ENCODE results near the gene NCAPD3.

NCAPD3 gene

GRCh38 chr11:134157451-134157850 lies 66.3 kb downstream of the NCAPD3 start:
- DNase-seq = no peak

DNA sequence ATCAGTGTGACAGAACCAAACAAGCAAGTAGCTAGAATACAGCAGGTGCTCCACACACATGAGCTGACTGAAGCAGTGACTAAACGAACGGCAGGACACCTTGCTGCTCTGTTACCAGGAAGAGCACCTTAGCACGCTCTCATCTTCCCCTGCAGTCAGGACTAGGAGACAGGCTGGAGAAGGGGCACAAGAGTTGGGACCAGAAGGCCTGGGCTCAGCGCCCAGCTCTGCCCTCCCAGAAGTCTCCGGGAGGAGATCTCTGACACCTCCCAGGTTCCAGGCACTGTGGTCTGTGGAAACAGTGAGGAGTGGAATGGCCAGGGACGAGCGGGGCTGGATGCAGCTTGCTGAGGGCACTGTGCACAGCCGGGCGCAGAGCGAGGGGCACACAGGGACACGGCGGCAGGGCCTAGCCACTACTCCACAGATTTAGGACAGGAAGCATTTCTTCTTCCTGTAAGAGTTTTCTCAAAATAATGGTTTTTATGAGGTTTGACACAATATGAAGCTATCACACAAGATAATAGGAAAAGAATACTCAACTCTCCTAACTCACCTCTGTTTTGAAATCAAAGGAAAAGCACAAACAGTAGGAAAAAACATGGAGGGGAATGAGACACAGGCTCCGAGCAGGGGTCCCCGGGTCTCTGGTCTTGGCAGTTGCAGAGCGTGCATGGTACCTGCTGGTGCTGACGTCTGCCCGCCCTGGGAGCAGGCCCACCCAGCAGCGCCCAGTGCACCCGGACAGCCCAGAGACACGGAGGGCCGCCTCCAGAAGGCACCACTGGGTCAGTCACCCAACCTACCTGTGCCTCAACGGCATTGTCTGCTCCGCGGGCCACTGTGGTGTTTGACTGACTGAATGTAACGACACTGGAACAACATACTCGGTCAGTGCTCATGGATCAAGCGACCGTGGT lies 67.6 kb downstream of the NCAPD3 start:
- DNase-seq = no peak

DNA sequence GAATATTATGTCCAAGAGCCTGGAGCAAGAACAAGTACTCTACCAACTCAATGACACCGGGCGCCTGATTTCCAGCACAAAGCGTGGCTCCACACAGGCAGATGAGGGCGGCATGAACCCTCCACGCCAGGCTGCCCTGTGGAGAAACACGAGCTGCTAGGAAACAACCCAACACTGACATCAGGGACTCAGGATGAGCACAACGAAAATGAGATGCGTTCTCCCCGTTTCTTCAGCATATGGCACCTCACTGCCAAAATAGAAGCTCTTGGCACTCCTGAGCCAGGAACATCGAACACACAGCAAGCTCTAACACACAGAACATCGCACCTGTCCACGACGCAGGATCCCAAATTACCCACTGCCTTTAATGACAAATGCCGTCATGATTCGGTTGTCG lies 68.3 kb downstream of the NCAPD3 start:
- no peak for DNase-seq

DNA sequence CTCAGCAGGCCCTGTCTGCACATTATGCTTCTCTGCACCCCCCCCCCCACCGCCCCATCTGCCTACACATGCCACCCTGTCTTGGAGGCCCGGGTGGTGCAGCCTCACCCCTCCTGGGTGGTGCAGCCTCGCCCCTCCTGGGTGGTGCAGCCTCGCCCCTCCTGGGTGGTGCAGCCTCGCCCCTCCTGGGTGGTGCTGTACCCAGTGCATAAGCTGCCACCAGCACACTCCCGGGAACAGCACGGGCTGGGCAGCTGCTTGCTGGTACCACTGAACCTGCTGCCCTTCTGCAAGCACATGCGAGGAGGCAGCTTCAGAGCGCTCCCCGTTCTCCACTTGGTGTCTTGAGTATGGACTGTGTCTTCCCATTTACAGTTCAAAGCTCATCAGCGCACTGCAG lies 69.3 kb downstream of the NCAPD3 start:
- DNase-seq = no peak

DNA sequence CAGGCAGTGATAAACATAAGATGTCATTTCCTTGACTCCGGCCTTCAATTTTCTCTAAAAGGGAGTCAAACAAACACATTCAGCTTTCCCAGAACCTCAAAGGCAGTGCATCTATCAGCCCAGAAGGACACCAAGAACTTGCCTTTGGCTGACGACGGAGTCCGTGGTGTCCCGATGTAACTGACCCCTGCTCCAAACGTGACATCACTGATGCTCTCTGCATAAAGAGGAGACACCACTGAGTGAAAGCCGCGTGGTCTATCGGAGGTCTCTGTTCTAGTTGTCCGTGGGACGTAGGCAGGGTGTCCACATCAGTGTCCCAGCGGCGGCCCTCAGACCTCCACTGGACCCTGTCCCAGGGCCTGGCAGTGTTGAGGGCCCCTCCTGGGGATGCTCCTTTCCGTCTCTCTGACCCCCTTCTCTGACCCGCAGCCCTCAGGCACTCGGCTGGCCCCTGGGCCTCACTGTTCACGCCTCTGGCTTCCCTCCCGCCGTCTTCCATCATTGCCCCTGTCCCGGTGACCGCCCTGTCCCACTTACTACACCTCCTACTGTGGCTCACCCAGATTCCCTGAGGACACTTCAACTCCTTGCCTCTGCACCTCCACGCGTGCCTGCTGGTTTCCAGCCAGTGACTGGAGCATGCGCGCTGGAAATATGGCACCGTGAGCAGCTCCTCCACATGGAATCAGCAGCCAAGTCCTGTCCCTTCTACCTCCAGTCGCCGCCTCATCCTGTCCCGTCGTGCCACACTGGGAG lies 70.4 kb downstream of the NCAPD3 start:
- no peak for DNase-seq

- no peak for DNase-seq
Observed at GRCh38 chr11:134152696-134153095, 71.1 kb downstream of the NCAPD3 start.

DNA sequence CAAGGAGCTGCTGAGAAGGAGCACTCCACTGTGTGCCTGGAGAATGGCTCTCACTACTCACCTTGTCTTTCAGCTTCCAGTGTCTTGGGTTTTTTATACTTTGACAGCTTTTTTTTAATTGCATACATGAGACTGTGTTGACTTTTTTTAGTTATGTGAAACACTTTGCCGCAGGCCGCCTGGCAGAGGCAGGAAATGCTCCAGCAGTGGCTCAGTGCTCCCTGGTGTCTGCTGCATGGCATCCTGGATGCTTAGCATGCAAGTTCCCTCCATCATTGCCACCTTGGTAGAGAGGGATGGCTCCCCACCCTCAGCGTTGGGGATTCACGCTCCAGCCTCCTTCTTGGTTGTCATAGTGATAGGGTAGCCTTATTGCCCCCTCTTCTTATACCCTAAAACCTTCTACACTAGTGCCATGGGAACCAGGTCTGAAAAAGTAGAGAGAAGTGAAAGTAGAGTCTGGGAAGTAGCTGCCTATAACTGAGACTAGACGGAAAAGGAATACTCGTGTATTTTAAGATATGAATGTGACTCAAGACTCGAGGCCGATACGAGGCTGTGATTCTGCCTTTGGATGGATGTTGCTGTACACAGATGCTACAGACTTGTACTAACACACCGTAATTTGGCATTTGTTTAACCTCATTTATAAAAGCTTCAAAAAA lies 72.6 kb downstream of the NCAPD3 start:
- DNase-seq = no peak

GRCh38 chr11:134150195-134150903 lies 73.4 kb downstream of the NCAPD3 start:
- no peak for DNase-seq

GRCh38 chr11:134149371-134149770 lies 74.4 kb downstream of the NCAPD3 start:
- DNase-seq = no peak

DNA sequence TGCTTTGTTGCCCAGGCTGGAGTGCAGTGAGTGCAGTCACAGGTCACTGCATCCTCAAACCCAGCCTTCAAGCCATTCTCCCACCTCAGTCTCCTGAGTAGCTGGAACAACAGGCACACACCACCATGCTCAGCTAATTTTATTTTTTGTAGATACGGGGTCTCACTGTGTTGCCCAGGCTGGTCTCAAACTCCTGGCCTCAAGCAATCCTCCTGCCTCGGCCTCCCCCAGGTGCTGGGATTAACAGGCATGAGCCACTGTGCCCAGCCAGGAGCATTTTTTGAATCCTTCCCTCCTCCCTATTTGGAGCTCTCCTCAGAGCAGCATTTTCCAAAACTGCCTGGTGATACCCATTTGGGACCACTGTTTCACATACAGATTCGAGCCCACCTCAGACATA lies 77.2 kb downstream of the NCAPD3 start:
- DNase-seq = no peak

DNA sequence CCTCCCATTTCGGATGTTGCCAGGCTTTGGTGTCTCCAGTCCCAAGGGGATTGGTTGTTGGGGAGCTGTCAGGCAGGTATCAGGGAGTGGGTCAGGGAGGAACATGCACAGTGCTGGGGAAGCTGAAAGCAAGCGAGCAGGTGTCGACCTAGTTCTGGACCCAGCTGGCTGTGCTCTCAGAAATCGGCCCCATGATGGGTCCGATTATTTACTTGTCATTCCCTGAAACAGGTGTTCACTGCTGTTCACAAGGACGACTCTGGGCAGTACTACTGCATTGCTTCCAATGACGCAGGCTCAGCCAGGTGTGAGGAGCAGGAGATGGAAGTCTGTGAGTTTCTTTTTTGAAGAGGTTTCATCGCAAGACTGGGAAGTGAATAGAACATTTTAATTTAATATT lies 78.1 kb downstream of the NCAPD3 start:
- no peak for DNase-seq

DNA sequence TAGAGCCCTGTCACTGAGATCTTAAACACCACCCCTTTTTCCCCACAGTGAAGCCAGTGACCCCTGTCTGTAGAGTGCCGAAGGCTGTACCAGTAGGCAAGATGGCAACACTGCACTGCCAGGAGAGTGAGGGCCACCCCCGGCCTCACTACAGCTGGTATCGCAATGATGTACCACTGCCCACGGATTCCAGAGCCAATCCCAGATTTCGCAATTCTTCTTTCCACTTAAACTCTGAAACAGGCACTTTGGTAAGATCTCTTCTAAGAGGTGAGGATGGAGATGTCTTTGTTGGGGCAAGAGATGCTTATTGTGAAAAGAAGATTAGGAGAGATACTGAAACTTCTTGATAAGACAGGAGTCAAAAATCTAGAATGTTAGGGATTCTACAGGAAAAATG lies 79.0 kb downstream of the NCAPD3 start:
- no peak for DNase-seq

GRCh38 chr11:134143801-134144200 lies 80.0 kb downstream of the NCAPD3 start:
- no peak for DNase-seq

- DNase-seq = no peak
Observed at GRCh38 chr11:134142536-134142935, 81.2 kb downstream of the NCAPD3 start.

GRCh38 chr11:134140961-134141490 lies 82.7 kb downstream of the NCAPD3 start:
- no peak for DNase-seq

GRCh38 chr11:134139873-134140331 lies 83.9 kb downstream of the NCAPD3 start:
- DNase-seq = no peak

DNA sequence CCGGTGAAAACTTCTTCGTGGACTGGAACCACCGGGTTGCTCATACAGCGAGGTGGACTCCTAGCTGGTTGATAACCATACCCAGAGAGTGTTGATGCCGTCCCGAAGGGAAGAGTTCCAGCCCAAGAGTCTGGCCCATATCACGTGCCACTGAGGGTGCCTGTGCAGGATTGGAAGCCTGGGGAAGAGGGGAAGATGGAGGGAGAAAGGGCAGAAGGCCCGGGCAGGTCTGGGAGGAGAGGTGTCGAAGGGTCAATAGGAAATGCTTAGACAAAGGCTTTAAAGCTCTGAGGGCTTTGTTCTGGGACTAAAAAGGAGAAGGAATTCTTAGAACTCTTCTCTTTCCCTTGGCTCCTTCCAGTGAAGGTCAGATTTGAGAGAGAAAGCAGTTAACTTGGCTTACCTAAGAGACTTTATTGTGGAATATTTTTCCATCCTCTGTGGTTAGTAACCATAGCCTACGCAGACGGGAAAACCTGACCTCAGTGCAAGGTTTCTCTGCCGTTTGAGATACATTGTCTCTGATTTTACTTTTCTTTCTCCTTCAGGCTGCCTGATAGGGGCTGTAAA lies 84.4 kb downstream of the NCAPD3 start:
- DNase-seq = no peak

DNA sequence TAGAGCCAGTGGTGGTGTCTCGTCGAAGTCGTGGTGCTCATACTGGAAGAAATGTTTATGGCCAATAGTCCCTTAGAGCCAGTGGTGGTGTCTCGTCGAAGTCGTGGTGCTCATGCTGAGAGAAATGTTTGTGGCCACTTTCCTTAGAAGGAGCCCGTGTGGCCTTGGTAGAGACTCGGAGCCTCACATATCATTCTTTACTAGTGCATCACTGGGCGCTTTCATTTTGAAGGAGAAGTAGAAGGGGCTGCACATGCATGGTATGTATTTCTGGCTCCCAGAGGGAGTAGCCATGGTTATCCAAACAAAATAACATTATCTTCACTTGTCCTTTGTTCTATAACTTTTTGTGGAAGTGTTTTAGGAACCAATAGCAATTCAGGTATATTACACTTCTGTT lies 85.4 kb downstream of the NCAPD3 start:
- DNase-seq = no peak

DNA sequence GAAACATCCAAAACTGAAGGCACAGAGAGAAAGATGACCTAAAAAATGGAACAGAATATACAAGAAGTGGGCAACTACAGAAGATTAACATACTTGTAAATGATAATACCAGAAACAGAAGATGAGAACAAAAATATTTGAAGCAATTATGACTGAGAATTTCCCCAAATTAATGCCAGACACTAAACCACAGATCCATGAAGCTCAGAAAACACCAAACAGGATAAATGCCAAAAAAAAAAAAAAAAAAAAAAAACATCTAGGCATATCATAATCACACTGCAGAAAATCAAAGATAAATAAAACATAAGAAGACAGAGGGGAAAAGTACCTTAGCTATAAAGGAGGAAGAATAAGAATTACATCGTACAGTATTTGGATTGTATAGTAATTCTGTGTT lies 89.6 kb downstream of the NCAPD3 start:
- DNase-seq = no peak

DNA sequence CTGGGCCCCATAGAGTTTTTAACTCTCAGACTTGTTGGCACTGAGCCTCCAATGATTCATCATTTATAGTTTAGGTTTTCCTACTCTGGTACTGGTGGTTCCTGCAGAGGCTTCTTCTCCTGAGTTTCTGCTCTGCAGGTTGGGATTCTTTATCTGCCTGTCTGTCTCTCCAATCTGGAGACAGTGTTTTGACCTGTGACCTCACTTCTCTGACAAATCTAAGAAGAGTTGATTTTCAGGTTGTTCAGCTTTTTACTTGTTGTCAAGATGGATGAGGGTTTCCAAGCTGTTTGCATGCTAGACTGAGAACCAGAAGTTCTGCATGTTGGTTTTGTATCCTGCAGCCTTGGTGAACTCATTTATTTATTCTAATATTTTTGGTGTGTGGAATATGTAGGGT lies 91.0 kb downstream of the NCAPD3 start:
- DNase-seq = no peak

DNA sequence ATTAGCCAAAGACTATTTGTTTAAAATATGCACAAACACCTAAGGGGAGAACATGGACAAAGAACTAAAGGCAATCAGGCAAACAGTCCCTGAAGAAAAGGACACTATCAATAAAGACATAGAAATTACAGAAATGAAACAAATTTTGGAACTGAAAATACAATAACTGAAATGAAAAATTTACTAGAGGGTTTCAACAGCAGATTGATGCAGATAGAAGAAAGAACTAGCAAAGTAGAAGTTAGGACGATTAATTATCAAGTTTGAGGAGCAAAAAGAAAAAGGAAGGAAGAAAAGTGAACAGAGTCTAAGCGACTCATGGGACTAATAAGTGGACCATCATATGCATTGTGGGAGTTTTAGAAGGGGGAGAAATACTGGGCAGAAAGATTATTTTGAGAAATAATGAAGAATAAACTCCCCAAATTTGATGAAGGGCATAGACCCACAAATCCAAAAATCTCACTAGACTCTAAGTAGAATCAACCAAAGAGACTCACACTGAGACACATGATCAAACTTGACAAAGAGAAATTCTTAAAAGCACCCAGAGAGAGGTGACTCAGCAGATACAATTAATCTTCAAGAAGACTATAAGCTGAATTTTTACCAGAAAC lies 92.0 kb downstream of the NCAPD3 start:
- DNase-seq = no peak
